Measurements from ENCODE around the gene DAAM1. TPM values are rescaled to one million over a fixed set of nuclear protein-coding genes. Genes with fewer than 3 reads are reported as not detected.

The DAAM1 gene
- polyA plus RNA-seq, 2 of the 4 experiments (the other 2 are of a cell fraction): 6.8 to 10.8 TPM

DNA sequence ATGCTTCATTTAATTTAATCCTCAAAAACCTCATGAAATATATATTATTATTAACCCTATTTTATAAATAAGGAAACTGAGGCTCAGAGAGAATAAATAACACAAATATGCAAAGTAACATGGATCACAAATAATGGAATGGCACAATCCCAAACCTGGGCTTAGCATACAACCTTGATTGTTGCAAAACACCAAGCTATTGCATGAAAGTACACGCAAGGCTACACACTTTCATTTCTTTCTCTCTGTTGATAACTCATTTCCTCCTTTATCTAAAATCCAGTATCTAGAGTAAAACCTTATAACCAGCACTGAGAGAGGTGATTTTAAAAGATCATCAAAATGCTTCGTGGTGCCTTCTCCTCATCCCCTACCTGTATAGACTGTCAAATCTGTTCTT lies 2.8 kb upstream of the DAAM1 start:
- FAIRE-seq (no peak), DNase-seq (ENCODE audit: low read depth in 1 of 2, low spot score in 1 of 2) (no peak), ATAC-seq (no peak)
- no peak overlapping the region for H3K27ac ChIP-seq
- ChIA-PET POLR2A (no interaction called here), CTCF (interaction anchor here (0.5 to 2.3 kb wide), 2 partner anchors 9 to 128 kb away, joined by 3 to 9 read pairs; no protein-coding TSS in a partner anchor)
- H3K4me2 ChIP-seq: no peak overlapping the region
- no peak overlapping the region for H3K4me3 ChIP-seq
- TF ChIP-seq EHF (CRISPR knock-in tag; IDR thresholded peaks at IDR 0.05): no peak
- TF ChIP-seq HEYL (CRISPR knock-in tag; IDR thresholded peaks at IDR 0.05): no peak
- TF ChIP-seq, protein P1, sequence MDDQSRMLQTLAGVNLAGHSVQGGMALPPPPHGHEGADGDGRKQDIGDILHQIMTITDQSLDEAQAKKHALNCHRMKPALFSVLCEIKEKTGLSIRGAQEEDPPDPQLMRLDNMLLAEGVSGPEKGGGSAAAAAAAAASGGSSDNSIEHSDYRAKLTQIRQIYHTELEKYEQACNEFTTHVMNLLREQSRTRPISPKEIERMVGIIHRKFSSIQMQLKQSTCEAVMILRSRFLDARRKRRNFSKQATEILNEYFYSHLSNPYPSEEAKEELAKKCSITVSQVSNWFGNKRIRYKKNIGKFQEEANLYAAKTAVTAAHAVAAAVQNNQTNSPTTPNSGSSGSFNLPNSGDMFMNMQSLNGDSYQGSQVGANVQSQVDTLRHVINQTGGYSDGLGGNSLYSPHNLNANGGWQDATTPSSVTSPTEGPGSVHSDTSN (IDR thresholded peaks at IDR 0.05): no peak
- TF ChIP-seq BCL3 (IDR thresholded peaks at IDR 0.05): no peak
- TF ChIP-seq ZC3H11A (IDR thresholded peaks at IDR 0.05): no peak
- TF ChIP-seq, protein P2, sequence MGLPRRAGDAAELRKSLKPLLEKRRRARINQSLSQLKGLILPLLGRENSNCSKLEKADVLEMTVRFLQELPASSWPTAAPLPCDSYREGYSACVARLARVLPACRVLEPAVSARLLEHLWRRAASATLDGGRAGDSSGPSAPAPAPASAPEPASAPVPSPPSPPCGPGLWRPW (IDR thresholded peaks at IDR 0.05): no peak
- TF ChIP-seq HOXB5 (CRISPR knock-in tag; IDR thresholded peaks at IDR 0.05): no peak
- no peak for TF ChIP-seq POLR2A (IDR thresholded peaks at IDR 0.05; ENCODE audit: low read length)
- TF ChIP-seq E2F6 (IDR thresholded peaks at IDR 0.05; ENCODE audit: borderline replicate concordance, low read depth): no peak
- H3K9me3 ChIP-seq: no peaks in the 10 kb centered on the region
- 45% methylated on average over 2 of the region's 2 CpGs for WGBS (ENCODE audit: missing lambda C conversion rate)
- H3K4me1 ChIP-seq: peaks cover 6% of the 10 kb centered on the region; the same call in 2 of the 3 replicates

- ChIA-PET POLR2A (no interaction called here), CTCF (interaction anchor here (0.5 to 1.0 kb wide), 2 partner anchors 128 to 259 kb away, joined by 3 read pairs; no protein-coding TSS in a partner anchor)
- TF ChIP-seq POLR2A (IDR thresholded peaks at IDR 0.05; ENCODE audit: low read length): no peak
- TF ChIP-seq CTCF (IDR thresholded peaks at IDR 0.05): no peak
- TF ChIP-seq TFCP2L1 (CRISPR knock-in tag; IDR thresholded peaks at IDR 0.05): no peak
- no peak for TF ChIP-seq SMC3 (IDR thresholded peaks at IDR 0.05)
- TF ChIP-seq RFX5 (IDR thresholded peaks at IDR 0.05): no peak
- TF ChIP-seq ZSCAN20 (CRISPR knock-in tag; IDR thresholded peaks at IDR 0.05): no peak
- Histone ChIP-seq H3K9me3 (no peaks in the 10 kb centered on the region), H3K4me3 (no peak overlapping the region), H3K27ac (no peak overlapping the region), H3K4me2 (no peak overlapping the region), H3K4me1 (peaks cover 7% of the 10 kb centered on the region; the same call in 2 of the 3 replicates)
- DNase-seq (ENCODE audit: low read depth in 1 of 2, low spot score in 1 of 2): no peak
- ATAC-seq: no peak
- FAIRE-seq: no peak
Measured at GRCh38 chr14:59186306-59186705, 2.2 kb upstream of the DAAM1 start.

DNA sequence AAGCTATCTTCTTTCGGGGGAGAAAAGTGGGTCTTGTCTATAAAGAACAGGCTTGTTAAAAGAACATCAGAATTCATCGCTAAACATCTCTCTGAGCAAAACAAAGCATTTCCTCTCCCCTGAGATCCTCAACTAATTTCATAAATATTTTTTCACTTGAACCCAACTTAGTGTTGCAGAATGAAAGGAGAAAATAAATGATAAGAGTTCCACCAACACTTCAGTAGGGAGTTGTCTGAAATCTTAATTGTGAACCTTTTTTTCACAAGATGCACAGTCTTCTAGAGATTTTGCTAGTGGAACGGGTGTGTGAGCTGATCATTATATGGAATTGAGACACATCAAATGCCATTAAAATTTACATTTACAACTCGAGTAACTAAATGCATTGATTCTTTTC lies 1.3 kb upstream of the DAAM1 start:
- 21% methylated on average over 4 of the region's 4 CpGs for WGBS (ENCODE audit: missing lambda C conversion rate)
- H3K27ac ChIP-seq: no peak overlapping the region
- H3K4me1 ChIP-seq: peaks cover 7% of the 10 kb centered on the region; the same call in 2 of the 3 replicates
- ATAC-seq: no peak
- FAIRE-seq: no peak
- no peaks in the 10 kb centered on the region for H3K9me3 ChIP-seq
- DNase-seq (ENCODE audit: low read depth in 1 of 2, low spot score in 1 of 2): no peak
- peak overlapping the region; percentile 82 for H3K4me2 ChIP-seq
- ChIA-PET CTCF (interaction anchor here (1.0 kb wide), 1 partner anchor 258 kb away, joined by 3 read pairs; no protein-coding TSS in a partner anchor), POLR2A (no interaction called here)
- no peak overlapping the region for H3K4me3 ChIP-seq
- peak; percentile 50; the same call in 1 of the 2 replicates for TF ChIP-seq RNF2 (IDR thresholded peaks at IDR 0.05; ENCODE audit: borderline replicate concordance, low read depth)
- TF ChIP-seq, protein P3, sequence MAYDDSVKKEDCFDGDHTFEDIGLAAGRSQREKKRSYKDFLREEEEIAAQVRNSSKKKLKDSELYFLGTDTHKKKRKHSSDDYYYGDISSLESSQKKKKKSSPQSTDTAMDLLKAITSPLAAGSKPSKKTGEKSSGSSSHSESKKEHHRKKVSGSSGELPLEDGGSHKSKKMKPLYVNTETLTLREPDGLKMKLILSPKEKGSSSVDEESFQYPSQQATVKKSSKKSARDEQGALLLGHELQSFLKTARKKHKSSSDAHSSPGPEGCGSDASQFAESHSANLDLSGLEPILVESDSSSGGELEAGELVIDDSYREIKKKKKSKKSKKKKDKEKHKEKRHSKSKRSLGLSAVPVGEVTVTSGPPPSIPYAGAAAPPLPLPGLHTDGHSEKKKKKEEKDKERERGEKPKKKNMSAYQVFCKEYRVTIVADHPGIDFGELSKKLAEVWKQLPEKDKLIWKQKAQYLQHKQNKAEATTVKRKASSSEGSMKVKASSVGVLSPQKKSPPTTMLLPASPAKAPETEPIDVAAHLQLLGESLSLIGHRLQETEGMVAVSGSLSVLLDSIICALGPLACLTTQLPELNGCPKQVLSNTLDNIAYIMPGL (CRISPR knock-in tag; IDR thresholded peaks at IDR 0.05; ENCODE audit: borderline replicate concordance): no peak

All from A549 (cell line).